HepG2 (cell line): ENCODE results near the gene ILKAP. TPM values are rescaled to one million over a fixed set of nuclear protein-coding genes. Genes with fewer than 3 reads are reported as not detected.

Experiments
- ERF ChIP-seq: IDR thresholded peaks from 2 replicates; pipeline ENCODE4 v1.6.1; 2018; ENCODE audit warnings: missing biosample characterization, missing genetic modification reagents
- HNRNPLL ChIP-seq: fragments of 200-400 bp; formaldehyde crosslinking; IDR thresholded peaks from 2 replicates; pipeline ENCODE4 v1.6.1; 2017; ENCODE audit warnings: mild to moderate bottlenecking, low read depth, low read length; ENCODE audit not compliant: poor library complexity, severe bottlenecking
- KAT7 ChIP-seq: IDR thresholded peaks from 2 replicates; pipeline ENCODE4 v1.6.1; 2018; ENCODE audit warnings: borderline replicate concordance, missing compliant biosample characterization
- NFATC3 ChIP-seq: sonication (generic); formaldehyde crosslinking; IDR thresholded peaks from 2 replicates; pipeline ENCODE4 v1.5.1; 2020; ENCODE audit warnings: mild to moderate bottlenecking, missing genetic modification reagents
- NR2F1 ChIP-seq, 2 experiments: fragments of 450-650 bp in 1 of 2; formaldehyde crosslinking in 1 of 2; IDR thresholded peaks; 2 replicates each; pipeline versions ENCODE4 v1.5.0 to v1.6.1; 2016 to 2020; ENCODE audit warnings: mild to moderate bottlenecking in 1 of 2, missing compliant biosample characterization in 1 of 2, missing genetic modification reagents in 1 of 2, moderate library complexity in 1 of 2
- POLR2A ChIP-seq, 2 experiments: IDR thresholded peaks; 2 replicates each; pipeline ENCODE4 v1.6.1; 2011; ENCODE audit warnings: low read depth in 2 of 2, low read length in 2 of 2, mild to moderate bottlenecking in 1 of 2, moderate library complexity in 1 of 2; ENCODE audit not compliant: insufficient read depth in 1 of 2
- SUZ12 ChIP-seq: fragments of 150-350 bp; IDR thresholded peaks from 2 replicates; pipeline ENCODE4 v1.6.1; 2014; ENCODE audit warnings: low read depth, low read length
- ZNF138 ChIP-seq: sonication (generic); formaldehyde crosslinking; IDR thresholded peaks from 2 replicates; pipeline ENCODE4 v1.5.0; 2020; ENCODE audit warnings: mild to moderate bottlenecking, low read depth, missing genetic modification reagents
- ZNF143 ChIP-seq: sonication (generic); formaldehyde crosslinking; IDR thresholded peaks from 2 replicates; pipeline ENCODE4 v1.4.0; 2020; ENCODE audit warnings: missing genetic modification reagents
- ZNF17 ChIP-seq: sonication (generic); formaldehyde crosslinking; IDR thresholded peaks from 2 replicates; pipeline ENCODE4 v1.5.0; 2020; ENCODE audit warnings: mild to moderate bottlenecking, missing genetic modification reagents
- ZNF350 ChIP-seq: sonication (generic); formaldehyde crosslinking; IDR thresholded peaks from 2 replicates; pipeline ENCODE4 v1.4.0; 2020; ENCODE audit warnings: mild to moderate bottlenecking, low read depth, missing genetic modification reagents, borderline replicate concordance
- ZNF652 ChIP-seq: IDR thresholded peaks from 2 replicates; pipeline ENCODE4 v1.6.1; 2016; ENCODE audit warnings: low read depth, borderline replicate concordance
- ZNF790 ChIP-seq: sonication (generic); formaldehyde crosslinking; IDR thresholded peaks from 2 replicates; pipeline ENCODE4 v1.8.0; 2022; ENCODE audit warnings: missing genetic modification reagents, mild to moderate bottlenecking, borderline replicate concordance
- polyA plus RNA-seq, 8 experiments: library from polyadenylated mRNA; depleted of rRNA in 3 of 8; stranded (reverse) in 7 of 8; unstranded in 1 of 8; fragments of >200 nt; fragmentation: Illumina TruSeq in 4 of 8; extraction: Trizol in 4 of 8; gene quantifications; 2 replicates each; pipeline versions ENCODE4 v1.2.1 to v1.2.3, GENCODE V29; 2011 to 2016; ENCODE audit warnings: low read depth in 4 of 8, missing spikeins in 1 of 8, mixed read lengths in 1 of 8; ENCODE audit not compliant: insufficient read depth in 1 of 8
- total RNA-seq, 5 experiments: library from RNA; depleted of rRNA; stranded (reverse); fragments of >200 nt; fragmentation: Illumina TruSeq; extraction: Trizol; gene quantifications; 2 replicates each; pipeline ENCODE4 v1.2.3, GENCODE V29; 2016; ENCODE audit warnings: low read depth in 1 of 5
- TF ChIP-seq, protein P1 (sequence below), 2 experiments: sonication (generic) in 1 of 2; formaldehyde crosslinking in 1 of 2; IDR thresholded peaks; 2 replicates each; pipeline versions ENCODE4 v1.5.1 to v1.6.1; 2011 to 2020; ENCODE audit warnings: borderline replicate concordance in 1 of 2, low read depth in 1 of 2, low read length in 1 of 2, mild to moderate bottlenecking in 1 of 2, missing genetic modification reagents in 1 of 2, moderate library complexity in 1 of 2
- TF ChIP-seq, protein P2 (sequence below): sonication (generic); formaldehyde crosslinking; IDR thresholded peaks from 2 replicates; pipeline ENCODE4 v1.4.0; 2020; ENCODE audit warnings: missing genetic modification reagents
- TF ChIP-seq, protein P3 (sequence below): sonication (generic); formaldehyde crosslinking; IDR thresholded peaks from 2 replicates; pipeline ENCODE4 v1.8.0; 2022; ENCODE audit warnings: missing genetic modification reagents, mild to moderate bottlenecking, inconsistent platforms, borderline replicate concordance
- TF ChIP-seq, protein P4 (sequence below): sonication (generic); formaldehyde crosslinking; conservative IDR thresholded peaks from 2 replicates; pipeline ENCODE4 v1.8.0; 2022; ENCODE audit warnings: mild to moderate bottlenecking, moderate library complexity, missing genetic modification reagents
- TF ChIP-seq, protein P5 (sequence below): sonication (generic); formaldehyde crosslinking; conservative IDR thresholded peaks from 2 replicates; pipeline ENCODE4 v1.8.0; 2022; ENCODE audit warnings: low read depth, missing genetic modification reagents
- TF ChIP-seq, protein P6 (sequence below): IDR thresholded peaks from 2 replicates; pipeline ENCODE4 v1.6.1; 2016; ENCODE audit warnings: missing compliant biosample characterization, missing genetic modification reagents, borderline replicate concordance

Gene ILKAP
- total and polyA plus RNA-seq, 2 of the 13 experiments (the other 11 are each of a cell fraction or from before 2014, with no cell fraction given) = 29.6 to 33.1 TPM

DNA sequence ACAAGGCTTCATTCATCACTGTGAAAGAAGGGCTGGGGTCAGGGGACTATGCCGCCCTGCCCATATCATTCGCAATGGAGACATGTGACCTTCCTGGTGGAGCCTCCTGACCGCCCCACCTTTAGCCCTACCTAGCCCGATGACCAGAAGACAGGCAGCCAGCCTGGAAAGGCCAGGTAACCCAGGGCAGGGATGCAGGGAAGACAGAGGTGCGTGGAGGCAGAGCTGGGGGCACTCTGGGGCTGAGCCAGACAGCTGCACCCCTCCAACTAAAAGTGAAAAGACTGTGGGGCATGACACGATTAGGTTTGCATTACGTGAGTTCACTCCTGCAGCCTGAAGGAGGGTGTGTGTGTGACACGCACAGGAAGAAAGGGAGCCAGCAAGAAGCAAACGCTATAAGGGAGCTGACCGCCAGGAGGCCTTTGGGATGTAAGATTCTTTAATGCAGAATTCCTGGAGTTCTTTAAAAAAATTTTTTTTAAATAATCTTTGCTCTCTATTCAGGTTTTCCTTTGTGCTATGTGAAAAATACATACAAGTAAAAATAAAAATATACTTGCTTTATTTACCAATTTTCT is 40.1 kb upstream of the ILKAP start (continued):
- TF ChIP-seq, protein P1, sequence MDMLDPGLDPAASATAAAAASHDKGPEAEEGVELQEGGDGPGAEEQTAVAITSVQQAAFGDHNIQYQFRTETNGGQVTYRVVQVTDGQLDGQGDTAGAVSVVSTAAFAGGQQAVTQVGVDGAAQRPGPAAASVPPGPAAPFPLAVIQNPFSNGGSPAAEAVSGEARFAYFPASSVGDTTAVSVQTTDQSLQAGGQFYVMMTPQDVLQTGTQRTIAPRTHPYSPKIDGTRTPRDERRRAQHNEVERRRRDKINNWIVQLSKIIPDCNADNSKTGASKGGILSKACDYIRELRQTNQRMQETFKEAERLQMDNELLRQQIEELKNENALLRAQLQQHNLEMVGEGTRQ (IDR thresholded peaks at IDR 0.05; ENCODE audit: low read depth, low read length) = no peak
- TF ChIP-seq, protein P1 (CRISPR knock-in tag; IDR thresholded peaks at IDR 0.05; ENCODE audit: borderline replicate concordance) = 0 out of 2 replicates have a peak, but pooled peaks have one; percentile 3
- TF ChIP-seq ZNF17 (no peak), ZNF790 (no peak), HNRNPLL (no peak), ZNF143 (no peak), SUZ12 (no peak), POLR2A (IDR thresholded peaks at IDR 0.05; ENCODE audit: insufficient read depth in 1 of 2, low read depth in 2 of 2, low read length in 2 of 2) (no peak), ZNF138 (CRISPR knock-in tag) (no peak), NR2F1 (CRISPR knock-in tag; IDR thresholded peaks at IDR 0.05) (no peak), ZNF652 (no peak), ERF (CRISPR knock-in tag) (no peak), NFATC3 (CRISPR knock-in tag) (no peak), KAT7 (CRISPR knock-in tag) (no peak), ZNF350 (CRISPR knock-in tag) (peak; percentile 11; the same call in 1 of the 2 replicates)
- TF ChIP-seq, protein P2, sequence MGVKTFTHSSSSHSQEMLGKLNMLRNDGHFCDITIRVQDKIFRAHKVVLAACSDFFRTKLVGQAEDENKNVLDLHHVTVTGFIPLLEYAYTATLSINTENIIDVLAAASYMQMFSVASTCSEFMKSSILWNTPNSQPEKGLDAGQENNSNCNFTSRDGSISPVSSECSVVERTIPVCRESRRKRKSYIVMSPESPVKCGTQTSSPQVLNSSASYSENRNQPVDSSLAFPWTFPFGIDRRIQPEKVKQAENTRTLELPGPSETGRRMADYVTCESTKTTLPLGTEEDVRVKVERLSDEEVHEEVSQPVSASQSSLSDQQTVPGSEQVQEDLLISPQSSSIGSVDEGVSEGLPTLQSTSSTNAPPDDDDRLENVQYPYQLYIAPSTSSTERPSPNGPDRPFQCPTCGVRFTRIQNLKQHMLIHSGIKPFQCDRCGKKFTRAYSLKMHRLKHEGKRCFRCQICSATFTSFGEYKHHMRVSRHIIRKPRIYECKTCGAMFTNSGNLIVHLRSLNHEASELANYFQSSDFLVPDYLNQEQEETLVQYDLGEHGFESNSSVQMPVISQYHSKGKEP (CRISPR knock-in tag) = no peak
- TF ChIP-seq, protein P3, sequence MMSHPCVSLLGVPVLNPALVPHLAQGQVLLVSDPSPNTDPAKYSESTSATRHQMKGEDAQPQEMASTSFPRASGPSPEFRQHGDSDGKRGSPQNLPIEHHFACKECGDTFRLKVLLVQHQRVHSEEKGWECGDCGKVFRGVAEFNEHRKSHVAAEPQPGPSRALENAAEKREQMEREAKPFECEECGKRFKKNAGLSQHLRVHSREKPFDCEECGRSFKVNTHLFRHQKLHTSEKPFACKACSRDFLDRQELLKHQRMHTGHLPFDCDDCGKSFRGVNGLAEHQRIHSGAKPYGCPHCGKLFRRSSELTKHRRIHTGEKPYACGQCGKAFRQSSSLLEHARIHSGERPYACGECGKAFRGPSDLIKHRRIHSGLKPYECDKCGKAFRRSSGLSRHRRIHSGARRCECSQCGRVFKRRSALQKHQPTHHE (CRISPR knock-in tag) = no peak
- TF ChIP-seq, protein P4, sequence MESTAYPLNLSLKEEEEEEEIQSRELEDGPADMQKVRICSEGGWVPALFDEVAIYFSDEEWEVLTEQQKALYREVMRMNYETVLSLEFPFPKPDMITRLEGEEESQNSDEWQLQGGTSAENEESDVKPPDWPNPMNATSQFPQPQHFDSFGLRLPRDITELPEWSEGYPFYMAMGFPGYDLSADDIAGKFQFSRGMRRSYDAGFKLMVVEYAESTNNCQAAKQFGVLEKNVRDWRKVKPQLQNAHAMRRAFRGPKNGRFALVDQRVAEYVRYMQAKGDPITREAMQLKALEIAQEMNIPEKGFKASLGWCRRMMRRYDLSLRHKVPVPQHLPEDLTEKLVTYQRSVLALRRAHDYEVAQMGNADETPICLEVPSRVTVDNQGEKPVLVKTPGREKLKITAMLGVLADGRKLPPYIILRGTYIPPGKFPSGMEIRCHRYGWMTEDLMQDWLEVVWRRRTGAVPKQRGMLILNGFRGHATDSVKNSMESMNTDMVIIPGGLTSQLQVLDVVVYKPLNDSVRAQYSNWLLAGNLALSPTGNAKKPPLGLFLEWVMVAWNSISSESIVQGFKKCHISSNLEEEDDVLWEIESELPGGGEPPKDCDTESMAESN (CRISPR knock-in tag) = no peak
- TF ChIP-seq, protein P5, sequence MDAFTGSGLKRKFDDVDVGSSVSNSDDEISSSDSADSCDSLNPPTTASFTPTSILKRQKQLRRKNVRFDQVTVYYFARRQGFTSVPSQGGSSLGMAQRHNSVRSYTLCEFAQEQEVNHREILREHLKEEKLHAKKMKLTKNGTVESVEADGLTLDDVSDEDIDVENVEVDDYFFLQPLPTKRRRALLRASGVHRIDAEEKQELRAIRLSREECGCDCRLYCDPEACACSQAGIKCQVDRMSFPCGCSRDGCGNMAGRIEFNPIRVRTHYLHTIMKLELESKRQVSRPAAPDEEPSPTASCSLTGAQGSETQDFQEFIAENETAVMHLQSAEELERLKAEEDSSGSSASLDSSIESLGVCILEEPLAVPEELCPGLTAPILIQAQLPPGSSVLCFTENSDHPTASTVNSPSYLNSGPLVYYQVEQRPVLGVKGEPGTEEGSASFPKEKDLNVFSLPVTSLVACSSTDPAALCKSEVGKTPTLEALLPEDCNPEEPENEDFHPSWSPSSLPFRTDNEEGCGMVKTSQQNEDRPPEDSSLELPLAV (CRISPR knock-in tag) = no peak
- TF ChIP-seq, protein P6, sequence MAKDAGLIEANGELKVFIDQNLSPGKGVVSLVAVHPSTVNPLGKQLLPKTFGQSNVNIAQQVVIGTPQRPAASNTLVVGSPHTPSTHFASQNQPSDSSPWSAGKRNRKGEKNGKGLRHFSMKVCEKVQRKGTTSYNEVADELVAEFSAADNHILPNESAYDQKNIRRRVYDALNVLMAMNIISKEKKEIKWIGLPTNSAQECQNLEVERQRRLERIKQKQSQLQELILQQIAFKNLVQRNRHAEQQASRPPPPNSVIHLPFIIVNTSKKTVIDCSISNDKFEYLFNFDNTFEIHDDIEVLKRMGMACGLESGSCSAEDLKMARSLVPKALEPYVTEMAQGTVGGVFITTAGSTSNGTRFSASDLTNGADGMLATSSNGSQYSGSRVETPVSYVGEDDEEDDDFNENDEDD (CRISPR knock-in tag) = no peak
